ENCODE measurements around the gene RSPRY1.

- TF ChIP-seq ZBTB7A (IDR thresholded peaks at IDR 0.05; ENCODE audit: low read depth) (no peak), RAD21 (IDR thresholded peaks at IDR 0.05; ENCODE audit: low read depth) (no peak), REST (IDR thresholded peaks at IDR 0.05; ENCODE audit: low read depth) (no peak), TAF1 (IDR thresholded peaks at IDR 0.05; ENCODE audit: low read depth) (no peak), YY1 (IDR thresholded peaks at IDR 0.05; ENCODE audit: low read depth) (no peak), EP300 (IDR thresholded peaks at IDR 0.05; ENCODE audit: borderline replicate concordance) (no peak), USF1 (IDR thresholded peaks at IDR 0.05) (no peak), TEAD4 (IDR thresholded peaks at IDR 0.05) (no peak), MAX (IDR thresholded peaks at IDR 0.05) (no peak)
Observed at GRCh38 chr16:57289391-57290257, 103.5 kb downstream of the RSPRY1 start.
